Hematopoietic multipotent progenitor cell (in vitro differentiated cells): ENCODE data around the gene AHRR. TPM values are rescaled to one million over a fixed set of nuclear protein-coding genes. Genes with fewer than 3 reads are reported as not detected.
"Not testable (repeated sequence)": the region's sequence is repeated elsewhere in the genome, so short reads cannot be mapped to it uniquely, and the experiment has no call there.

Source experiments
- DNase-seq, 3 donors: peaks; one replicate each; pipeline ENCODE4 v3.0.0-alpha.2; 2011 to 2015; ENCODE audit warnings: low read depth in 2 of 3, low spot score in 2 of 3
- total RNA-seq: library from RNA; depleted of rRNA; stranded (reverse); fragments of >200 nt; gene quantifications from one replicate; pipeline ENCODE4 v1.2.3, GENCODE V29; 2012

AHRR gene
- total RNA-seq, 1 donor = 0.54 TPM

GRCh38 chr5:375921-376798 is 54.6 kb downstream of the AHRR start:
- no peak for DNase-seq

GRCh38 chr5:376799-377325 is 55.3 kb downstream of the AHRR start:
- no peak for DNase-seq

GRCh38 chr5:377326-377981 is 55.9 kb downstream of the AHRR start:
- no peak for DNase-seq

- peak in 1 of 3 donors; percentile 48 for DNase-seq
Observed at GRCh38 chr5:378301-378891, 56.9 kb downstream of the AHRR start.

GRCh38 chr5:378976-379742 is 57.6 kb downstream of the AHRR start:
- DNase-seq = no peak

- DNase-seq = no peak
Observed at GRCh38 chr5:380701-381309, 59.3 kb downstream of the AHRR start.

GRCh38 chr5:383066-383465 is 61.6 kb downstream of the AHRR start:
- no peak for DNase-seq

- DNase-seq = no peak
Observed at GRCh38 chr5:383621-384020, 62.1 kb downstream of the AHRR start.

GRCh38 chr5:384576-384975 is 63.1 kb downstream of the AHRR start:
- DNase-seq = not testable (repeated sequence)

- no peak for DNase-seq
Observed at GRCh38 chr5:385321-385720, 63.8 kb downstream of the AHRR start.

- DNase-seq = no peak
Observed at GRCh38 chr5:386432-387341, 65.2 kb downstream of the AHRR start.

GRCh38 chr5:387491-388265 is 66.2 kb downstream of the AHRR start:
- DNase-seq = no peak

GRCh38 chr5:388266-389196 is 67.0 kb downstream of the AHRR start:
- no peak for DNase-seq

GRCh38 chr5:389197-389821 is 67.8 kb downstream of the AHRR start:
- no peak for DNase-seq

- no peak for DNase-seq
Observed at GRCh38 chr5:389891-390622, 68.5 kb downstream of the AHRR start.
